HEK293 (cell line): ENCODE results near the gene LRFN2.

Source experiments
- CTCF ChIA-PET: fragments of 350-600 bp; formaldehyde crosslinking; extraction: SDS; loops from one replicate; lab custom pipeline; 2021; ENCODE audit warnings: antibody characterized with exemption; lab: Yijun Ruan, JAX
- POLR2A ChIA-PET: fragments of 300-600 bp; formaldehyde crosslinking; extraction: SDS; loops from one replicate; lab custom pipeline; 2020; ENCODE audit warnings: antibody characterized with exemption, inconsistent platforms; lab: Yijun Ruan, JAX
- H3K27ac ChIP-seq: fragments of 200-500 bp; sonication (Bioruptor generic); 2 replicates; pipeline ENCODE4 v1.5.1; 2014; ENCODE audit warnings: low read depth, low read length, control low read depth, inconsistent platforms; ENCODE audit errors: extremely low read depth
- H3K36me3 ChIP-seq, 2 experiments: fragments of 200-500 bp in 1 of 2; sonication (Bioruptor generic) in 1 of 2; 1 replicate in 1 of 2; 2 replicates in 1 of 2; pipeline ENCODE4 v1.5.1; 2014 to 2017; ENCODE audit warnings: inconsistent platforms in 2 of 2, low read length in 2 of 2; ENCODE audit not compliant: control insufficient read depth in 2 of 2, insufficient read depth in 1 of 2
- H3K4me1 ChIP-seq: fragments of 200-500 bp; sonication (Bioruptor generic); 2 replicates; pipeline ENCODE4 v1.5.1; 2014; ENCODE audit warnings: mild to moderate bottlenecking, low read length, inconsistent platforms; ENCODE audit not compliant: control insufficient read depth, insufficient read depth
- H3K4me3 ChIP-seq: 2 replicates; pipeline ENCODE4 v1.5.1; 2011; ENCODE audit warnings: low read depth, mild to moderate bottlenecking, control low read depth, low read length, moderate library complexity
- H3K9me3 ChIP-seq: fragments of 200-500 bp; sonication (Bioruptor generic); 2 replicates; pipeline ENCODE4 v1.5.1; 2014; ENCODE audit warnings: low read depth, low read length, inconsistent platforms; ENCODE audit not compliant: control insufficient read depth, insufficient read depth
- CTCF ChIP-seq: fragments of 450-650 bp; formaldehyde crosslinking; IDR thresholded peaks from 2 replicates; pipeline ENCODE4 v1.5.1; 2016; ENCODE audit warnings: missing biosample characterization, missing genetic modification characterization
- IKZF3 ChIP-seq: fragments of 450-650 bp; IDR thresholded peaks from 2 replicates; pipeline ENCODE4 v1.5.0; 2018; ENCODE audit warnings: missing biosample characterization, mild to moderate bottlenecking, missing genetic modification characterization, moderate library complexity
- KLF1 ChIP-seq: fragments of 450-650 bp; formaldehyde crosslinking; IDR thresholded peaks from 2 replicates; pipeline ENCODE4 v1.5.1; 2016; ENCODE audit warnings: missing biosample characterization, missing genetic modification characterization
- PRDM6 ChIP-seq: fragments of 450-650 bp; formaldehyde crosslinking; IDR thresholded peaks from 2 replicates; pipeline ENCODE4 v1.5.1; 2017; ENCODE audit warnings: missing biosample characterization, missing genetic modification characterization
- SP7 ChIP-seq: fragments of 450-650 bp; formaldehyde crosslinking; IDR thresholded peaks from 2 replicates; pipeline ENCODE4 v1.5.1; 2016; ENCODE audit warnings: missing biosample characterization, missing genetic modification characterization
- WT1 ChIP-seq: fragments of 450-650 bp; formaldehyde crosslinking; IDR thresholded peaks from 2 replicates; pipeline ENCODE4 v1.5.1; 2016; ENCODE audit warnings: missing biosample characterization, missing genetic modification characterization
- ZBTB26 ChIP-seq: fragments of 450-650 bp; formaldehyde crosslinking; optimal IDR thresholded peaks from 2 replicates; pipeline ENCODE3; 2016; ENCODE audit warnings: missing biosample characterization, mild to moderate bottlenecking, missing genetic modification characterization
- ZFP3 ChIP-seq: fragments of 450-650 bp; formaldehyde crosslinking; IDR thresholded peaks from 2 replicates; pipeline ENCODE4 v1.5.1; 2016; ENCODE audit warnings: low read depth, missing biosample characterization, missing genetic modification characterization
- ZIC2 ChIP-seq: fragments of 450-650 bp; formaldehyde crosslinking; IDR thresholded peaks from 2 replicates; pipeline ENCODE4 v1.5.1; 2016; ENCODE audit warnings: missing biosample characterization, missing genetic modification characterization
- ZNF132 ChIP-seq: fragments of 450-650 bp; formaldehyde crosslinking; IDR thresholded peaks from 2 replicates; pipeline ENCODE4 v1.5.1; 2017; ENCODE audit warnings: missing biosample characterization, missing genetic modification characterization, borderline replicate concordance
- ZNF175 ChIP-seq: fragments of 450-650 bp; formaldehyde crosslinking; IDR thresholded peaks from 2 replicates; pipeline ENCODE4 v1.5.1; 2016; ENCODE audit warnings: missing biosample characterization, missing genetic modification characterization
- ZNF19 ChIP-seq: fragments of 450-650 bp; formaldehyde crosslinking; IDR thresholded peaks from 2 replicates; pipeline ENCODE4; 2016; ENCODE audit warnings: missing biosample characterization, missing genetic modification characterization, low read depth
- ZNF280D ChIP-seq: fragments of 450-650 bp; formaldehyde crosslinking; IDR thresholded peaks from 2 replicates; pipeline ENCODE4 v1.5.1; 2016; ENCODE audit warnings: missing biosample characterization, missing genetic modification characterization
- ZNF530 ChIP-seq: fragments of 450-650 bp; formaldehyde crosslinking; IDR thresholded peaks from 2 replicates; pipeline ENCODE4 v1.5.1; 2016; ENCODE audit warnings: low read depth, missing biosample characterization, missing genetic modification characterization
- ZSCAN23 ChIP-seq: fragments of 450-650 bp; formaldehyde crosslinking; IDR thresholded peaks from 2 replicates; pipeline ENCODE4 v1.5.1; 2016; ENCODE audit warnings: missing biosample characterization, missing genetic modification characterization
- ZSCAN30 ChIP-seq: fragments of 450-650 bp; IDR thresholded peaks from 2 replicates; pipeline ENCODE4 v1.5.1; 2018; ENCODE audit warnings: missing biosample characterization, mild to moderate bottlenecking, missing genetic modification characterization, moderate library complexity
- ZXDB ChIP-seq: fragments of 450-650 bp; formaldehyde crosslinking; IDR thresholded peaks from 2 replicates; pipeline ENCODE4 v1.5.1; 2016; ENCODE audit warnings: missing biosample characterization, missing genetic modification characterization

Gene LRFN2

GRCh38 chr6:40347571-40348011 lies 239.6 kb downstream of the LRFN2 start:
- no peak overlapping the region for H3K4me3 ChIP-seq
- POLR2A ChIA-PET, result interaction anchor here (1.6 kb wide), 1 partner anchor 8 kb away, joined by 4 read pairs; no protein-coding TSS in a partner anchor
- no peak overlapping the region for H3K27ac ChIP-seq

GRCh38 chr6:40346246-40346645 lies 240.9 kb downstream of the LRFN2 start:
- CTCF ChIA-PET, result interaction anchor here (1.6 kb wide), 1 partner anchor 9 kb away, joined by 3 read pairs; no protein-coding TSS in a partner anchor

More at GRCh38 chr6:40347571-40348011, 239.6 kb downstream of the LRFN2 start:
- H3K36me3 ChIP-seq, result no peaks in the 10 kb centered on the region
- TF ChIP-seq ZNF132 (tag by site-specific recombination), result no peak
- TF ChIP-seq ZIC2 (tag by site-specific recombination), result peak; percentile 19; the same call in 1 of the 2 replicates
- H3K4me1 ChIP-seq, result no peaks in the 10 kb centered on the region
- CTCF ChIA-PET, result interaction anchor here (1.1 to 1.2 kb wide), 2 partner anchors 10 to 19 kb away, joined by 3 to 4 read pairs; no protein-coding TSS in a partner anchor
- no peaks in the 10 kb centered on the region for H3K9me3 ChIP-seq

More at GRCh38 chr6:40346246-40346645, 240.9 kb downstream of the LRFN2 start:
- POLR2A ChIA-PET, result no interaction called here
- Histone ChIP-seq H3K4me3 (no peak overlapping the region), H3K9me3 (no peaks in the 10 kb centered on the region), H3K27ac (no peak overlapping the region), H3K36me3 (no peaks in the 10 kb centered on the region), H3K4me1 (no peaks in the 10 kb centered on the region)
- TF ChIP-seq ZFP3 (tag by site-specific recombination) (no peak), ZXDB (tag by site-specific recombination) (no peak), ZSCAN23 (no peak), WT1 (tag by site-specific recombination) (no peak), ZNF530 (no peak), PRDM6 (no peak), ZNF19 (no peak), ZSCAN30 (tag by site-specific recombination) (no peak), KLF1 (tag by site-specific recombination) (no peak), ZNF175 (no peak), SP7 (tag by site-specific recombination) (no peak), ZBTB26 (tag by site-specific recombination) (no peak), IKZF3 (tag by site-specific recombination) (no peak), CTCF (no peak), ZNF280D (tag by site-specific recombination) (no peak)
